GM18507 (cell line): ENCODE measurements around the gene ZNF723.
"Not testable (repeated sequence)": the region's sequence is repeated elsewhere in the genome, so short reads cannot be mapped to it uniquely, and the experiment has no call there.

Experiments
- DNase-seq: peaks from one replicate; pipeline ENCODE4 v3.0.0; 2011; ENCODE audit warnings: low read depth; ENCODE audit not compliant: insufficient read length; ENCODE audit errors: extremely low spot score
- FAIRE-seq: peaks from 2 replicates; lab custom pipeline; 2011; peaks lifted over from hg19 to GRCh38; lab: Jason Lieb, UNC

Gene ZNF723

DNA sequence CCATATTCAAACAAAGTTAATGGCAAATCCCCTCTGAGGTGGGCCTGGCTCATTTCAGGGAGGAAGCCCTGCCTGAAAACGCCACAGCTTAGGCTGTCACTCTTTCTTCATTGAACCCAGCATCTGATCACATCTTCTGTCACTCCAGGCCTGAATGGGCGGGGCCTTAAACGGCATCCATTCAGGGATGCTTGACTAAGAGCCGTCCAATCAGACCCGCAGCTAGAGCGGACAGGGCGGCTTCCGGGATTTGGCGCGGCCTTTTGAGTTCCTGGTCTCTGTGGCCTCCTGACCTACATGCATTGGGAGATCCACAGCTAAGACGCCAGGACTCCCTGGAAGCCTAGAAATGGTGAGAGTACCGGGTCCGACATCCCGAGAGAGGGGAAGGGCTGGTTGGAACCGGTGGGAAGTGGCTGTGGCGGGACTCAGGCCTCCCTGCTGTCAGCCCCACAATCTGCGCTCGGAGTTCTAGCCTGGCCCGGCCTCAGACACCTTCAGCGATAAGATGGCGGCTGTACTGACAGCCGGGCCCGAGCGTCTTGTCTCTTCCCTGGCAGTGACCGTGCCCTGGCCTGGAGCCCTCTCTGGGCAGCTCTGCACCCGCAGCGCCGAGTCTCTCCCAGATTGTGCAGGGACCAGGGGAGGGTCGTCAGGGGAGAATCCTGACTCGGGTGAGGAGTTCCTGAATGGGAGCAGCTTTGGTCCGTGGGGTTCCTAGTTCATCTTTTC is at the start of gene ZNF723:
ZNF723 (plus strand) TSS at position 261 of the 732 bp plus-strand sequence; CDS start at position 350, 89 bp downstream.
- DNase-seq (no peak), FAIRE-seq (no peak)

DNA sequence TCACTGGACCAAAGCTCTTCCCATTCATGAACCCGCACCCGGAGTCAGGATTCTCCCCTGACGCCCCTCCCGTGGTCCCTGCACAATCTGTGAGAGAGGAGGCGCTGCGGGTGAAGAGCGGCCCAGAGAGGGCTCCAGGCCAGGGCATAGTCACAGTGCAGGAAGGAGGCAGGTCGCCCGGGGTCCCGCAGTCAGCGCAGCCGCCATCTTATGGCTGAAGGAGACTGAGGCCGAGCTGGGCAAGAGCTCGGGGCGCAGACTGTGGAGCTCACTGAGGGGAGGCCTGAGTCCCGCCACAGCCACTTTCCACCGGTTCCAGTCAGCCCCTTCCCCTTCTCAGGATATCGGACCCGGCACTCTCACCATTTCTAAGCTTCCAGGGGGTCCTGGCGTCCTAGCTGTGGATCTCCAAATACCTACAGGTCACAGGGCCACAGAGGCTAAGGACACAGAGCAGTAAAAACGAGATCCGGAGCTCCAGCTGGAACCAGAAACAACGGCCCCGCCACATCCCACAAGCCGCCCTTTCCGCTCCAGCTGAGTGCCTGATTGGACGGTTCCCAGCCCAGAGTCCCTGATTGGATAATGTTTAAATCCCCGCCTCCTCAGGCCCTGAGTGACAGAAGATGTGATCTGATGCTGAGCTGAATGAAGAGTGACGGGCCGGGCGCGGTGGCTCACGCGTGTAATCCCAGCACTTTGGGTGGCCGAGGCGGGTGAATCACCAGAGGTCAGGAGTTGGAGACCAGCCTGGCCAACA is 48.3 kb upstream of the ZNF723 start, which contains the start of gene ZNF99:
ZNF99 (minus strand) TSS at position 501 of the 760 bp plus-strand sequence; CDS start at position 366, 135 bp downstream.
- DNase-seq (no peak), FAIRE-seq (no peak)

DNA sequence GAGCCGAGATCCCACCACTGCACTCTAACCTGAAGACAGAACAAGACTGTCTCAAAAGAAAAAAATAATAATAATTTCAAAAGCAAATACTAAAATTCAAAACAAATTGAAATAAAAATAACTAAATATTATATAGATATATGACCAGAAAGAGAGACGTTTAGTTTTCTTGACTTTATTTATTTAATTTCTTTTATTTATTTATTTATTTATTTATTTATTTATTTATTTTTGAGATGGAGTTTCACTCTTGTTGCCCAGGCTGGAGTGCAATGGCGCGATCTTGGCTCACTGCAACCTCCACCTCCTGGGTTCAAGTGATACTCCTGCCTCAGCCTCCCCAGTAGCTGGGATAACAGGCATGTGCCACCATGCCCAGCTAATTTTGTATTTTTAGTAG is 39.2 kb upstream of the ZNF723 start:
- not testable (repeated sequence) for FAIRE-seq, DNase-seq

DNA sequence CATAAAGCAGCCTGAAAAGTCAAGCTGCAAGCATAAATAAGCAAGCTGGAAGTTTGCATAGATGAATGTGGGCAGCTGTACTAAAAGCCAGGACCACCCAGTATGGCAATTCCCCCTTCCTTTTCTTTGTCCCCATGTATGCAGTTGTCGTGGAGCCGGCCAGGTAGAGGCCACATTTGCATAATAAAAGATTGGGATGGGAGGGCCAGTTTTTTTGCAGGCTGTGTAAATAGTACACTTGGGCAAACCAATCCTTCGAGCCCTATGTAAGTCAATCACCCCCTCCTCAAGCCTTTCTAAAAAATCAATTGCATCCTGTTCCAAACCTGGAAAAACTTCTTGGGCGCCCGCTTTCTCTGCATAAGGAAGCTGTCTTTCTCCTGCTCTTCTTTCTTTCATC is 35.1 kb upstream of the ZNF723 start:
- DNase-seq (no peak), FAIRE-seq (no peak)

DNA sequence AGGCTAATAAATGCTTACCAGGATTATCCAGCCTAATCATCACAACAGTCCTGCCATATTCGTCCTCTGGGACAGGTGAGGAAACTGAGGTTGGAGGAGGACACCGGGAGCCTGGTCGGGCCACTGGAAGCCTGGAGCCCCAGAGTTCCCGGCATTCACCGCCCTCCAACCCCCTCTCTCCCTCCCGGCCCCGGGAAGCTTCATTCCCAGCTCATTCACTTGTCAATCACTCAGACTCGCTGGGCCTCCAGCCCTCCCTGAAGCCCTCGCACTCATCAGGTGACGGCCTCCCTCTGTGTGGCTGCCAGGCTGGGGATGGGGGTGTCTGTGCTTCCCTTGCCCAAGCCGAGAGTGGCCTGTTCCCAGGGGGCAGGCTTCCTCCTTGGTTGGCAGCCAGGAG is 25.7 kb upstream of the ZNF723 start:
- FAIRE-seq (no peak), DNase-seq (no peak)

DNA sequence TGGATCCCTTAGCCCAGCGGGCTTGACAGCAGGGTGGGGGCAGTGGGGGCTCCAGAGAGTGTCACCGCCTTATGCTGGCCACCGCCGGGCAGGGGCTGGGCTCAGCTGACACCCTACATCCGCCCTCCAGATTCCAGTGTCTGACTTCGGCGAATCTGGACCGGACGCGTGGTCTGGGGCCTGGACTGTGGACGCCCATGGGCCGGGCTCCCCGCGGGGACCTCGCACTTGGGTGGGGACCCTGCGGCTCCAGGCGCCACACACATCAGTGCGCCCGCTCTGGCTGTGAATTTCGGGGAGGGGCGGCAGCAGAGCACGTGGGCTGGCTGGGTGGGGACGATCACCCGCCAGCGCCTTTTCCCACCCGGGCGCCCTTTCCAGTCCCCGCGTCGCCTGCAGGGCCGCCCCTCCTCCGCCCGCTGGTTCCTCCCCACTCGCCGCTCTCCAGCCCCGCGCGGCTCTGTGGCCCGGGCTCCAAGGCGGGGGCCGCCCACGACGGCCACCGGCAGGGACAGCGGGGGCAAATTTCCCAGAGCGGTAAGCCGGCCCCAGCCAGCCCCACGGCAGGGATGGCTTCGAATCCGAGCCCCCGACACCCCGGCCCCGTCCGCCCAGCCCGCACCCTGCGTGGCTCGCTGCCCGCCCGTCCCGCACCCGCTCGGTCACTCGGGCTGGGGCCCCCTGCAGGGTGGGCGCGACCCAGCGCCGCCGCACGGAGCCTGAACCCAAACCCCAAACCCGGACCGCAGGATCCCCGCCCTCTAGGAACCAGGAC is 24.8 kb upstream of the ZNF723 start:
- no peak for FAIRE-seq
- no peak for DNase-seq

DNA sequence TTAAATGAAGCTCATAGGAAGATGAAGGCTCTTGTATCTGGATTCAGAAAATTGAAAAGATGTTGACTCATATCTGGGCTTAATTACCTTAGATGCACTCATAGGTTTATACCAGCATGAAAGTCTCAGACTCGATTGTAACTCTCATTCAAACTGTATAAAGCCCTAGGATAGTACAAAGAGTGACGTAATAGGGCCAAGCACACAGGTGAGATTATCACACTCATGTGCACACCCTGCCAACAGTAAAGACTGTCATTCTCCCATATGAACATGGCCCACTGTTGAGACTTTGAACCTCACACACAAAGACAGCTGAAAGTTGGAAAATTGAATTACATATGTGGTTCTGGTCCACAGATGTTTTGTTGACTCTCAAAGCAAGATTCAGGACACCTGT is 18.0 kb upstream of the ZNF723 start:
- FAIRE-seq (no peak), DNase-seq (no peak)

DNA sequence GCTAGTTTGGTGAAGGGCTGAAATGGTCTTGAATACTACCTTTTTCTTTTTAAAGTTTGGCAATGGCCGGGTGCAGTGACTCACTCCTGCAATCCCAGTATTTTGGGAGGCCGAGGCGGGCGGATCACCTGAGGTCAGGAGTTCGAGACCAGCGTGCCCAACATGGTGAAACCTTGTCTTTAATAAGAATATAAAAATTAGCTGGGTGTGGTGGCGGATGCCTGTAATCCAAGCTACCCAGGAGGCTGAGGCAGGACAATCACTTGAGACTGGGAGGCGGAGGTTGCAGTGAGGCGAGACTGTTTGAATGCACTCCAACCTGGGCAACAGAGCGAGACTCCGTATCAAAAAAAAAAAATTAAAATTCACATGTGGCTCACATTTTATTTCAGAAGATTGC is 880 bp upstream of the ZNF723 start:
- FAIRE-seq (no peak), DNase-seq (no peak)

DNA sequence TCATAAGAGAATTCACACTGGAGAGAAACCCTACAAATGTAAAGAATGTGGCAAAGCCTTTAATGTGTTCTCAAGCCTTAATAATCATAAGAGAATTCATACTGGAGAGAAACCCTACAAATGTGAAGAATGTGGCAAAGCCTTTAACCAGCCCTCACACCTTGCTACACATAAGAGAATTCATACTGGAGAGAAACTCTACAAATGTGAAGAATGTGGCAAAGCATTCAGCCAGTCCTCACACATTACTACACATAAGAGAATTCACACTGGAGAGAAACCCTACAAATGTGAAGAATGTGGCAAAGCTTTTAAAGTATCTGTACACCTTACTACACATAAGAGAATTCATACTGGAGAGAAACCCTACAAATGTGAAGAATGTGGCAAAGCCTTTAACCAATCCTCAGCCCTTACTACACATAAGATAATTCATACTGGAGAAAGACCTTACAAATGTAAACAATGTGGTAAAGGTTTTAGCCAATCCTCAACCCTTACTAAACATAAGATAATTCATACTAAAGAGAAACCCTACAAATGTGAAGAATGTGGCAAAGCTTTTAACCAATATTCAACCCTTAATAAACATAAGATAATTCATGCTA is 25.7 kb downstream of the ZNF723 start:
- DNase-seq, FAIRE-seq: not testable (repeated sequence)

DNA sequence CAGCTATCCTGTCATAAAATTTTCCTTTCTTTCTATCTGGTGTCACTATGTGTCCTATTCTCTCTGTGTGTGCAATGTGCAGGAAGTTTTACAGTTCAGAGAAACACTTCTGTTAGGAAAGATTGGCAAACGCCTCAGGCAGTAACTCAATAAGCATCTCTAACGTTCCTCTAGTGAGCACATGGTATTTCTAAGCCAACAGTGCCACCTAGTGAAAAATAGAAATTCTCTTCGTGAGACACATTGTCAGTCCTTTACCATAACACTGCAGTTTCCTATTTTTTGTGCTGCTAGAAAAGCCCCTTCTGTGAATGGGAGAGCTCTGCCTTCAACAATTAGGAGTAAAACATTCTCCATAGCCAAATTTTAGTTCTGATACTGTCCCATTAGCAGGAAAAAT is 50.7 kb downstream of the ZNF723 start:
- FAIRE-seq (no peak), DNase-seq (no peak)

DNA sequence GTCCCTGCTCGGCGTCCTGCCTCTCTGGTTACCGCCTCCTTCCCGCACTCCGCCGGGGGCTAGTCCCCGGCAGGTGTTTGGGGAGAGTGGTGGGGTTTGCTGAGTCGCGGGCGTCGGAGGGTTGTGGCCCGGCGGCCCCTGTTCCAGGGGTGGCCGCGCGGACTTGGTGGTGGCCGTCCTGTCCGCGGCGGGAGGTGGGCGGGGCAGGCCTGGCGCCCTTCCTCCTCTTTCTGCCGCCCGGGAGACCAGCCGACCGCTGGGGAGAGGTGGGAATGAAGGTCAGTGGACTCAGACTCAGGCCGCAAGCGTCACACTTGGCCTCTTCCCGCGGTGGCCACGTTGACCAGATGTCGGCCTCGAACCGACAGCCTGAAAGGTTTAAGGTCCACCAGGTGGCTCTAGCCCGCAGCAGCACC is 61.8 kb downstream of the ZNF723 start:
- FAIRE-seq (no peak), DNase-seq (no peak)

DNA sequence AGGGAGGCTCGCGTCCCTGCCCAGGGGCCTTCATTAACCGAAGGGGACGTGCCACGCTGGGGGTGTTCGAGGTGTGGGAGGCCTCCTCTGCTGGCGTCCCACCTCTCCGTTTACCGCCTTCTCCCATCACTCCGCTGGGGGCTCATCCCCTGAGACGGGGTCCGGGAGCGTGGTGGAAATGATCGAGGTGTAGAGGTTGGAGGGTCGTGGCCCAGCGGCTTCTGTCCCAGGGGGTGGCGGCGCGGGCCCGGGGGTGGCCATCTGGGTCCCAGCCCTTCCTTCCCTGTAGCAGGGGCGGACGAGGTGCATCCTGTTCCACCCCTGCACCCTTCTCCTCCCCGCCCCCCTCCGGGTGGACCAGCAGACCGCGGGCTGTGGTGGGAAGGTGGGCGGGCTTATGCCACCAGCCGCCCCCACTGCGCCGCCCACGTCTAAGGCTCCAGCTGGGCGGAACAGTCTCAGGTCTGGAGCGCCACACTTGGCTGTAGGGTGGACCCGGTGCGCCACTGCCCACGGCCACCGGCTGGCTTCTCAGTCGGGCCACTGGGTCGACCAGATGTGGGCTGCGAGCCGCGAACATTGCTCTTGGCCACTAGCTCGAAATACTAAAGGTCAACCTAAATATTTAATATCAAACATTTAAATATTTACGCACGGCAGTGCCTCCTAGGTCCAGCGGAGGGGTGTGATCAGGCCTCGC is 69.5 kb downstream of the ZNF723 start:
- no peak for FAIRE-seq
- no peak for DNase-seq
